ENCODE data around the gene MPC1. TPM values are rescaled to one million over a fixed set of nuclear protein-coding genes. Genes with fewer than 3 reads are reported as not detected.

Gene MPC1
- total RNA-seq, 4 donors from 2014 or later = 69.1 to 128 (median 103) TPM

- H3K27me3 ChIP-seq = no peaks in the 10 kb centered on the region
- TF ChIP-seq, protein P1, sequence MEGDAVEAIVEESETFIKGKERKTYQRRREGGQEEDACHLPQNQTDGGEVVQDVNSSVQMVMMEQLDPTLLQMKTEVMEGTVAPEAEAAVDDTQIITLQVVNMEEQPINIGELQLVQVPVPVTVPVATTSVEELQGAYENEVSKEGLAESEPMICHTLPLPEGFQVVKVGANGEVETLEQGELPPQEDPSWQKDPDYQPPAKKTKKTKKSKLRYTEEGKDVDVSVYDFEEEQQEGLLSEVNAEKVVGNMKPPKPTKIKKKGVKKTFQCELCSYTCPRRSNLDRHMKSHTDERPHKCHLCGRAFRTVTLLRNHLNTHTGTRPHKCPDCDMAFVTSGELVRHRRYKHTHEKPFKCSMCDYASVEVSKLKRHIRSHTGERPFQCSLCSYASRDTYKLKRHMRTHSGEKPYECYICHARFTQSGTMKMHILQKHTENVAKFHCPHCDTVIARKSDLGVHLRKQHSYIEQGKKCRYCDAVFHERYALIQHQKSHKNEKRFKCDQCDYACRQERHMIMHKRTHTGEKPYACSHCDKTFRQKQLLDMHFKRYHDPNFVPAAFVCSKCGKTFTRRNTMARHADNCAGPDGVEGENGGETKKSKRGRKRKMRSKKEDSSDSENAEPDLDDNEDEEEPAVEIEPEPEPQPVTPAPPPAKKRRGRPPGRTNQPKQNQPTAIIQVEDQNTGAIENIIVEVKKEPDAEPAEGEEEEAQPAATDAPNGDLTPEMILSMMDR (IDR thresholded peaks at IDR 0.05) = no peak
- no peak for TF ChIP-seq POLR2A (IDR thresholded peaks at IDR 0.05)
- no peak for DNase-seq
- H3K4me1 ChIP-seq = no peaks in the 10 kb centered on the region
- intact Hi-C loops (cut with DNase I) = no loop called here
- H3K36me3 ChIP-seq = peaks cover 13 to 18% of the 10 kb centered on the region in 2 donors
- H3K4me3 ChIP-seq (replicated peaks in 1 of 3) = no peak overlapping the region
- H3K27ac ChIP-seq = no peak overlapping the region
- no peaks in the 10 kb centered on the region for H3K9me3 ChIP-seq
- WGBS, 2 donors = 90 to 91% methylated on average over 5 of the region's 5 CpGs
Measured at GRCh38 chr6:166323395-166323794, 59.3 kb downstream of the MPC1 start.

- H3K36me3 ChIP-seq = peaks cover 13 to 18% of the 10 kb centered on the region in 2 donors
- H3K27ac ChIP-seq = no peak overlapping the region
- no peak for TF ChIP-seq POLR2A (IDR thresholded peaks at IDR 0.05)
- TF ChIP-seq, protein P1 (IDR thresholded peaks at IDR 0.05) = no peak
- H3K9me3 ChIP-seq = no peaks in the 10 kb centered on the region
- H3K27me3 ChIP-seq = no peaks in the 10 kb centered on the region
- H3K4me1 ChIP-seq = no peaks in the 10 kb centered on the region
- H3K4me3 ChIP-seq (replicated peaks in 1 of 3) = no peak overlapping the region
- intact Hi-C loops (cut with DNase I) = no loop called here
- WGBS, 2 donors = 88 to 89% methylated on average over 18 of the region's 18 CpGs
- no peak for DNase-seq
Measured at GRCh38 chr6:166318649-166319600, 63.8 kb downstream of the MPC1 start.

- H3K27ac ChIP-seq = no peak overlapping the region
- H3K4me3 ChIP-seq (replicated peaks in 1 of 3) = no peak overlapping the region
- intact Hi-C loops (cut with DNase I) = no loop called here
- H3K36me3 ChIP-seq = peaks cover 9 to 16% of the 10 kb centered on the region in 2 donors
- no peaks in the 10 kb centered on the region for H3K9me3 ChIP-seq
- TF ChIP-seq, protein P1 (IDR thresholded peaks at IDR 0.05) = no peak
- no peak for TF ChIP-seq POLR2A (IDR thresholded peaks at IDR 0.05)
- no peak for DNase-seq
- WGBS, 2 donors = 86 to 88% methylated on average over 14 of the region's 14 CpGs
- no peaks in the 10 kb centered on the region for H3K27me3 ChIP-seq
- H3K4me1 ChIP-seq = no peaks in the 10 kb centered on the region
Measured at GRCh38 chr6:166318227-166318626, 64.5 kb downstream of the MPC1 start.

DNA sequence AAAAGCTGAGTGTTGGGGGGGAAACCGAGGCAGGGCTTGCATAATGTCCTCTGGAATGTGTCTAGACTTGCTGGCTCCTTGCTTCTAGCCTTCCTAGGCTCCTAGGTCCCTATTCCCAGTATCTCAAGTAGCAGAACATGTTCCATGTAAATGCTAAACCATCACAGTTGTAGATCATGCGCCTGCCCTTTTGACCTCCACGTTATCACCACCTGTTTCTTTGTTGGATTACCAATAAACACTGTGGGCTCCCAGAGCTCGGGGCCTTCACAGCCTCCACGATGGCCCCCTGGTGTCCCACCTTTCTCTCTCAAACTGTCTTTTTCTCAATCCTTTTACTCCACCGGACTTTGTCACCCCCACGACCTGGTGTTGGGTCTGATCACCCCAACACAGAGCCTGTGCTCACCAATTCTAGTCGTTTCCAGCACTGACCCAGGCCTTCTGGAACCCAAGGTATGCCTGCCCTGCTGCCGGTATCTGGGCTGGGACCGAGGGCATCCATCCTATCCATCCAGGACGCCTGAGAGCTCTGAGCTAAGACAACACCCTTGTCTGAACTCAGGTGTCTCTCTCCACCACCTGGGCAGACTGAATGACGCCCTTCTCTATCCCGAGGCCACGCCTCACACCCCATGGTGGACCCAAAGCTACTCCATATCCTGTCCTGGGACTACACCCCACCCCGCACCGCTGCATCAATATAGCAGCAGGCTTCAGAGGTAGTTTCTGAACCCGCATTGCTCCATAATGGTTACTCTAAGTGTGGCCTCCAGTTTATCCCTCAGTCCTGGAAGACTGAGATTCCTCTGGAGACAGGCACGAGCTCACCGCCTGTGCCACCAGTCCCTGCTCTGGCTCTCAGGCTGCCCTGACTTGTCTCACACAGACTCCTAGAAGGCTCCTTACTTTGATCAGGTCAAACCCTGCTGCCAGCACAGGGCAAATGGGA lies 65.2 kb downstream of the MPC1 start:
- no peak for DNase-seq
- 84 to 89% methylated on average over 19 of the region's 19 CpGs for WGBS, 2 donors
- Histone ChIP-seq H3K4me1 (no peaks in the 10 kb centered on the region), H3K27me3 (no peaks in the 10 kb centered on the region), H3K4me3 (replicated peaks in 1 of 3) (no peak overlapping the region), H3K9me3 (no peaks in the 10 kb centered on the region), H3K36me3 (peaks cover 9% of the 10 kb centered on the region in 2 donors), H3K27ac (no peak overlapping the region)
- no peak for TF ChIP-seq POLR2A (IDR thresholded peaks at IDR 0.05)
- TF ChIP-seq, protein P1 (IDR thresholded peaks at IDR 0.05) = no peak
- intact Hi-C loops (cut with DNase I) = no loop called here
